Measurements from ENCODE around the gene MCF2L. TPM values are rescaled to one million over a fixed set of nuclear protein-coding genes. Genes with fewer than 3 reads are reported as not detected.
"Not testable (repeated sequence)": the region's sequence is repeated elsewhere in the genome, so short reads cannot be mapped to it uniquely, and the experiment has no call there.

MCF2L gene
- total RNA-seq, 2 donors from 2014 or later: 37.4 to 74.8 TPM

DNA sequence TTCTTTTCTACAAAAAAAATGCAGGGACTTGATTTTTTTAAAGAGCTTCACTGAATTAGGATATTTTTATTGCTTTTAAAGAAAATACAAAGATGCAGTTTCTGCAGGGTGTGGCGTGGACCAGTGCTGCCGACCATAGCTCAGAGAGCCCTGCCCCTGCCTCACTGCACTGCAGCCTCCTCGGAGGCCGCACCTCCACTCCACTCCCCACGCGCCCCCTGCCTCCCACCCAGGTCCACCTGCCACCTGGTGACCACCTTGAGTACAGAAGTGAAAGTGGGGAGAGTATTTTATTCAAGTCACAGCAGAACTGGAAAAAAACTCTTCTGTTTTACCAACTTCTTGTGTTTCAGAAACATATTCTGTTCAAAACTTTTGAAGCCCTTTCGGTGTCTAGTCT, 128.6 kb downstream of the MCF2L start:
- H3K4me3 ChIP-seq: no peak overlapping the region
- ATAC-seq: no peak
- no peak for TF ChIP-seq POLR2A (IDR thresholded peaks at IDR 0.05)
- TF ChIP-seq, protein P1, sequence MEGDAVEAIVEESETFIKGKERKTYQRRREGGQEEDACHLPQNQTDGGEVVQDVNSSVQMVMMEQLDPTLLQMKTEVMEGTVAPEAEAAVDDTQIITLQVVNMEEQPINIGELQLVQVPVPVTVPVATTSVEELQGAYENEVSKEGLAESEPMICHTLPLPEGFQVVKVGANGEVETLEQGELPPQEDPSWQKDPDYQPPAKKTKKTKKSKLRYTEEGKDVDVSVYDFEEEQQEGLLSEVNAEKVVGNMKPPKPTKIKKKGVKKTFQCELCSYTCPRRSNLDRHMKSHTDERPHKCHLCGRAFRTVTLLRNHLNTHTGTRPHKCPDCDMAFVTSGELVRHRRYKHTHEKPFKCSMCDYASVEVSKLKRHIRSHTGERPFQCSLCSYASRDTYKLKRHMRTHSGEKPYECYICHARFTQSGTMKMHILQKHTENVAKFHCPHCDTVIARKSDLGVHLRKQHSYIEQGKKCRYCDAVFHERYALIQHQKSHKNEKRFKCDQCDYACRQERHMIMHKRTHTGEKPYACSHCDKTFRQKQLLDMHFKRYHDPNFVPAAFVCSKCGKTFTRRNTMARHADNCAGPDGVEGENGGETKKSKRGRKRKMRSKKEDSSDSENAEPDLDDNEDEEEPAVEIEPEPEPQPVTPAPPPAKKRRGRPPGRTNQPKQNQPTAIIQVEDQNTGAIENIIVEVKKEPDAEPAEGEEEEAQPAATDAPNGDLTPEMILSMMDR (IDR thresholded peaks at IDR 0.05): no peak
- H3K27ac ChIP-seq: no peak overlapping the region
- no peaks in the 10 kb centered on the region for H3K27me3 ChIP-seq
- no peaks in the 10 kb centered on the region for H3K4me1 ChIP-seq
- 89 to 94% methylated on average over 7 of the region's 7 CpGs for WGBS, 2 donors
- no peaks in the 10 kb centered on the region for H3K9me3 ChIP-seq
- intact Hi-C loops (cut with DNase I): no loop called here
- DNase-seq: no peak
- no peaks in the 10 kb centered on the region for H3K36me3 ChIP-seq (replicated peaks in 1 of 2; ENCODE audit: insufficient read depth in 1 of 2, low read depth in 2 of 2)

GRCh38 chr13:113098162-113098732, 129.2 kb downstream of the MCF2L start:
- ATAC-seq: no peak
- no peaks in the 10 kb centered on the region for H3K27me3 ChIP-seq
- no peak for TF ChIP-seq POLR2A (IDR thresholded peaks at IDR 0.05)
- TF ChIP-seq, protein P1 (IDR thresholded peaks at IDR 0.05): no peak
- WGBS, 2 donors: 85 to 88% methylated on average over 30 of the region's 30 CpGs
- no peak for DNase-seq
- intact Hi-C loops (cut with DNase I): no loop called here
- no peaks in the 10 kb centered on the region for H3K9me3 ChIP-seq
- H3K27ac ChIP-seq: no peak overlapping the region
- H3K4me3 ChIP-seq: no peak overlapping the region
- no peaks in the 10 kb centered on the region for H3K4me1 ChIP-seq
- H3K36me3 ChIP-seq (replicated peaks in 1 of 2; ENCODE audit: insufficient read depth in 1 of 2, low read depth in 2 of 2): no peaks in the 10 kb centered on the region

DNA sequence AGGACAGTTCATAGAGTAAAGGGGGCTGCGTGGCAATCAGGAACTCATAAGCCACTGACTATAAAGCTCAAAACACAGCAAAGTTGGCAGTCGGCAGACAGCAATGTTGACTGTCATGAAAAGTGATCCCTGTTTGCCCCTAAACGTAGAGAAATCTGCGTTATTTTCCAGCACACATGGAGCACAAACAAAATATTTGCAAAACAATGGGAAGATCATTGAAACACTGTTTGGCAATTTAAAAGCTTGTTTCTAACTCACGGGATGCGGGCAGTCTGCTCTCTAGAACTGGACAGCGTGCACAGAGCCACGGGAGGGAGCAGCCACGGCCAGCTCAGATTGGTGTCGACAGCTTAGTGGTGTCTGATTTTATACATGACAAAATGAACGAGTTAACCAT, 130.1 kb downstream of the MCF2L start:
- DNase-seq: no peak
- H3K4me1 ChIP-seq: no peaks in the 10 kb centered on the region
- no peaks in the 10 kb centered on the region for H3K36me3 ChIP-seq (replicated peaks in 1 of 2; ENCODE audit: insufficient read depth in 1 of 2, low read depth in 2 of 2)
- ATAC-seq: no peak
- intact Hi-C loops (cut with DNase I): no loop called here
- WGBS, 2 donors: 82 to 84% methylated on average over 11 of the region's 11 CpGs
- TF ChIP-seq POLR2A (IDR thresholded peaks at IDR 0.05): no peak
- TF ChIP-seq, protein P1 (IDR thresholded peaks at IDR 0.05): no peak
- H3K27ac ChIP-seq: no peak overlapping the region
- H3K27me3 ChIP-seq: no peaks in the 10 kb centered on the region
- no peaks in the 10 kb centered on the region for H3K9me3 ChIP-seq
- no peak overlapping the region for H3K4me3 ChIP-seq

- H3K27me3 ChIP-seq; ATAC-seq; intact Hi-C loops (cut with DNase I); H3K4me1 ChIP-seq; H3K36me3 ChIP-seq (replicated peaks in 1 of 2; ENCODE audit: insufficient read depth in 1 of 2, low read depth in 2 of 2); H3K27ac ChIP-seq; DNase-seq; H3K9me3 ChIP-seq; H3K4me3 ChIP-seq: not testable (repeated sequence)
- 59 to 60% methylated on average over 2 to 10 of the region's 10 CpGs for WGBS, 2 donors
Observed at GRCh38 chr13:113102302-113102701, 133.3 kb downstream of the MCF2L start.

DNA sequence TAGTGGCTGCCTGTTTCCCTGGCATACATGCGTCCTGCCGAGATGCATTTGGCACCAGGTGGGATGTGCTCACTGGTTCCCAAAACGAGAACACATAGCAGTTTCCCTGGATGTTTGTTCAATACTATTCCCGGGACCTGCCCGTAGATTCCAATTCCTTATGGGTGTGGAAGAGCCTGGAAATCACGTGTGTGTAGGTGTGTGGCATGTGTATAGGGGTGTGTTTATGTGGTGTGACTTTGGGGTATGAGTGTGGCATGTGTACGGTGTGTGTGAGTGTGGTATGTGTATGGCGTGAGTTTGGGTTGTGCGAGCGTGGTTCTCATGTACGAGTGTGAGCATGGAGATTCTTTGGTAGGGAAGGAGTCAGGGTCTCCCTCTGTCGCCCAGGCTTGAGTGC, 133.7 kb downstream of the MCF2L start:
- no peak overlapping the region for H3K27ac ChIP-seq
- no peaks in the 10 kb centered on the region for H3K9me3 ChIP-seq
- intact Hi-C loops (cut with DNase I): no loop called here
- H3K27me3 ChIP-seq: no peaks in the 10 kb centered on the region
- ATAC-seq: no peak
- TF ChIP-seq, protein P1 (IDR thresholded peaks at IDR 0.05): no peak
- no peak for TF ChIP-seq POLR2A (IDR thresholded peaks at IDR 0.05)
- peaks cover 9% of the 10 kb centered on the region for H3K4me1 ChIP-seq
- WGBS, 2 donors: 51 to 57% methylated on average over 12 of the region's 12 CpGs
- H3K4me3 ChIP-seq: no peak overlapping the region
- H3K36me3 ChIP-seq (replicated peaks in 1 of 2; ENCODE audit: insufficient read depth in 1 of 2, low read depth in 2 of 2): no peaks in the 10 kb centered on the region
- DNase-seq: no peak

Measured in body of pancreas (tissue), 4 donors.